Upper lobe of right lung (tissue), 1 donor: ENCODE measurements around the gene CHCHD3. TPM values are rescaled to one million over a fixed set of nuclear protein-coding genes. Genes with fewer than 3 reads are reported as not detected.

ENCODE experiments used
- ATAC-seq: fragments of 200-7000 bp; cut with Tn5 transposase; one replicate; pipeline ENCODE4 v1.9.1; 2020; ENCODE audit warnings: mild to moderate bottlenecking, moderate library complexity
- DNase-seq: peaks from one replicate; pipeline ENCODE4 v3.0.0-alpha.2; 2020
- H3K27ac ChIP-seq: fragments of 200-600 bp; one replicate; pipeline ENCODE4 v1.8.0; 2022
- H3K27me3 ChIP-seq: fragments of 200-600 bp; one replicate; pipeline ENCODE4 v1.8.0; 2022; ENCODE audit warnings: mild to moderate bottlenecking
- H3K36me3 ChIP-seq: fragments of 200-600 bp; one replicate; pipeline ENCODE4 v1.8.0; 2022
- H3K4me1 ChIP-seq: fragments of 200-600 bp; one replicate; pipeline ENCODE4 v1.8.0; 2022
- H3K4me3 ChIP-seq: fragments of 200-600 bp; one replicate; pipeline ENCODE4 v1.8.0; 2022; ENCODE audit warnings: mild to moderate bottlenecking
- H3K9me3 ChIP-seq: fragments of 200-600 bp; one replicate; pipeline ENCODE4 v1.8.0; 2022
- intact Hi-C: fragments of 100-400 bp; cut with DNase I; formaldehyde crosslinking; loops from one replicate; pipeline ENCODE4 v1.11.0; 2022
- total RNA-seq: library from RNA; stranded (reverse); fragmentation: NEBNext Ultra II Directional; extraction: Animal tissue kit (Norgen Biotek cat#: 25700); gene quantifications from one replicate; pipeline ENCODE4 v1.2.1, GENCODE V29; 2021
- TF ChIP-seq, protein P1 (sequence below): fragments of 200-600 bp; IDR thresholded peaks from one replicate; pipeline ENCODE4 v1.8.0; 2022; ENCODE audit warnings: antibody characterized with exemption
- donor health status: DM: no; HTN: yes; CAD: no; lungs with severe emphysema.

The CHCHD3 gene
- total RNA-seq, 1 donor from 2014 or later: 43.0 TPM

DNA sequence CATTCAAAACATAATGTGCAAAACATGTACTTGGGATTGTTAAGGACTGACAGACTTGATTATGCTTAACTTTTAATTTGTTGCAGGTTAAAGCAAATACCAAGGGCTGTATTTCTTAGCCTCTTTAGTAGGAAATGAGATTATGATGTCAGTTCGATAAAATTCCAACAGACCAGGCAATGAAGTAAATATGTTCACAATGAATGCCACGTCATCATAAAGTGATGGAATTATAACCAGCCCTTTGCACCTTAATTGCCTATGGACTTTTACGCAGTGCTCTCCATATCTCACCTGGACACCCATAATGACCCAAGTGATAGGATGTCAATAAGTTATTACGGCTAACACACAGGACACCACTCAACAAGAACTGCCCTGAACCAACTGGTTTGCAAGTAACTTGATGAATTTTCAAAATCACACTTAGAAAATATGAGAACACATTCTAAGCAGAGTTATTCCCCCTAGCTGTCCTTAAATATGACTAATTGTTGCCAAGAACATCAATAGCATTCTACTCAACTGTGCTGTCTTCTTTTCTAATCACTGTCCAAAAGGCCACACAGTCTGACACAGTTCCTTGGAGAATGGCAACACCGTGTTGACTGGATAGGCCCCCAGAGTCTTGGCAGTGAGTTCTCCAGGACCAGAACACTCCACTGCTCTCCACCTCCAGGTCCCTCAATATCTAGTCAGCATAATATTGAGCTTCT, 115.0 kb downstream of the CHCHD3 start:
- H3K4me3 ChIP-seq: no peak overlapping the region
- ATAC-seq: no peak
- no peaks in the 10 kb centered on the region for H3K36me3 ChIP-seq
- H3K27ac ChIP-seq: no peak overlapping the region
- intact Hi-C loops: no loop called here
- TF ChIP-seq, protein P1, sequence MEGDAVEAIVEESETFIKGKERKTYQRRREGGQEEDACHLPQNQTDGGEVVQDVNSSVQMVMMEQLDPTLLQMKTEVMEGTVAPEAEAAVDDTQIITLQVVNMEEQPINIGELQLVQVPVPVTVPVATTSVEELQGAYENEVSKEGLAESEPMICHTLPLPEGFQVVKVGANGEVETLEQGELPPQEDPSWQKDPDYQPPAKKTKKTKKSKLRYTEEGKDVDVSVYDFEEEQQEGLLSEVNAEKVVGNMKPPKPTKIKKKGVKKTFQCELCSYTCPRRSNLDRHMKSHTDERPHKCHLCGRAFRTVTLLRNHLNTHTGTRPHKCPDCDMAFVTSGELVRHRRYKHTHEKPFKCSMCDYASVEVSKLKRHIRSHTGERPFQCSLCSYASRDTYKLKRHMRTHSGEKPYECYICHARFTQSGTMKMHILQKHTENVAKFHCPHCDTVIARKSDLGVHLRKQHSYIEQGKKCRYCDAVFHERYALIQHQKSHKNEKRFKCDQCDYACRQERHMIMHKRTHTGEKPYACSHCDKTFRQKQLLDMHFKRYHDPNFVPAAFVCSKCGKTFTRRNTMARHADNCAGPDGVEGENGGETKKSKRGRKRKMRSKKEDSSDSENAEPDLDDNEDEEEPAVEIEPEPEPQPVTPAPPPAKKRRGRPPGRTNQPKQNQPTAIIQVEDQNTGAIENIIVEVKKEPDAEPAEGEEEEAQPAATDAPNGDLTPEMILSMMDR: no peak
- DNase-seq: no peak
- H3K4me1 ChIP-seq: no peaks in the 10 kb centered on the region
- H3K27me3 ChIP-seq: no peaks in the 10 kb centered on the region
- no peaks in the 10 kb centered on the region for H3K9me3 ChIP-seq

DNA sequence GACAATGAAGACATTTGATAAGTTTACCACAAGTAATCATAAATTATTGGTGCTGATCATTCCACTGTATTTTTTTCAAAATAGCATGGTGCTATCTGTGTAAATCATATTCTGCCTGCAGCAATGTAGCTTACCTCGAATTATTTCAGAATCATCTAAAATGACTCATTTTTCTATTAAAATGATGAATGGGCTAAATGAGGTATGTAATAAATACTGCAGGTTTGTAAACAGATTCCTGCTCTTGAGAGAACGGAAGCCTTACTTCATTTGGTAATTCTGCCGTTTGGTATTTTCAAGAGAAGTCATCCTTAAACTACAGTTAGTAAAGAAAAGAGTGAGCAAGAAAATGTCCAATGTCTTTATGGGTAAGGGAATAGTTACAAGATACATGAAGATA, 115.9 kb downstream of the CHCHD3 start:
- intact Hi-C loops: no loop called here
- ATAC-seq (no peak), DNase-seq (no peak)
- no peaks in the 10 kb centered on the region for H3K4me1 ChIP-seq
- no peaks in the 10 kb centered on the region for H3K27me3 ChIP-seq
- no peaks in the 10 kb centered on the region for H3K9me3 ChIP-seq
- no peak overlapping the region for H3K27ac ChIP-seq
- H3K4me3 ChIP-seq: no peak overlapping the region
- no peaks in the 10 kb centered on the region for H3K36me3 ChIP-seq
- TF ChIP-seq, protein P1: no peak

- Histone ChIP-seq H3K27me3 (no peaks in the 10 kb centered on the region), H3K9me3 (no peaks in the 10 kb centered on the region), H3K4me1 (no peaks in the 10 kb centered on the region), H3K4me3 (no peak overlapping the region), H3K27ac (no peak overlapping the region), H3K36me3 (no peaks in the 10 kb centered on the region)
- DNase-seq: no peak
- ATAC-seq: no peak
- intact Hi-C loops: no loop called here
- TF ChIP-seq, protein P1: no peak
Measured at GRCh38 chr7:132964876-132965275, 117.0 kb downstream of the CHCHD3 start.

GRCh38 chr7:132959891-132960290, 122.0 kb downstream of the CHCHD3 start:
- H3K9me3 ChIP-seq: no peaks in the 10 kb centered on the region
- TF ChIP-seq, protein P1: no peak
- no peak for DNase-seq
- no peaks in the 10 kb centered on the region for H3K36me3 ChIP-seq
- ATAC-seq: no peak
- H3K4me1 ChIP-seq: no peaks in the 10 kb centered on the region
- no peak overlapping the region for H3K4me3 ChIP-seq
- intact Hi-C loops: no loop called here
- no peak overlapping the region for H3K27ac ChIP-seq
- H3K27me3 ChIP-seq: no peaks in the 10 kb centered on the region

DNA sequence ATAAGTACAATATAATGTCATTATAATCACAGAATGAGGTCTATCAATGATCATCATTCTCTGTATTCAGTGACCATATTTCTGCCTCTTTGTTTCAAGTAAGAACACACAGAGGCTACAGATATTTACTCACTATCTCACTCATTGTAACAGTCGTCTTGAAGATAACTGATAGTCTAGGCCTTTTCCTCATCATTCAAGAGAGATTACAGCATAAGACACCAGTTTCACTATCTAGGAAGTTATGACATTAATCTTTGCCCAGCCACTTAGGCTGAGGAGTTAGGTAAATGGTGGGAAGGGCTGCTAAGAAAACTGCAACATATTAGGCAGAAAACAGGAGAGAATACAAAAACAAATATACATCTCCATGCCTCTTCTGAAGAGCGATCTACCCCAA, 125.3 kb downstream of the CHCHD3 start:
- no peaks in the 10 kb centered on the region for H3K27me3 ChIP-seq
- no peak overlapping the region for H3K4me3 ChIP-seq
- no peaks in the 10 kb centered on the region for H3K4me1 ChIP-seq
- H3K36me3 ChIP-seq: no peaks in the 10 kb centered on the region
- no peak overlapping the region for H3K27ac ChIP-seq
- no peak for DNase-seq
- no peaks in the 10 kb centered on the region for H3K9me3 ChIP-seq
- TF ChIP-seq, protein P1: no peak
- no peak for ATAC-seq
- intact Hi-C loops: no loop called here

DNA sequence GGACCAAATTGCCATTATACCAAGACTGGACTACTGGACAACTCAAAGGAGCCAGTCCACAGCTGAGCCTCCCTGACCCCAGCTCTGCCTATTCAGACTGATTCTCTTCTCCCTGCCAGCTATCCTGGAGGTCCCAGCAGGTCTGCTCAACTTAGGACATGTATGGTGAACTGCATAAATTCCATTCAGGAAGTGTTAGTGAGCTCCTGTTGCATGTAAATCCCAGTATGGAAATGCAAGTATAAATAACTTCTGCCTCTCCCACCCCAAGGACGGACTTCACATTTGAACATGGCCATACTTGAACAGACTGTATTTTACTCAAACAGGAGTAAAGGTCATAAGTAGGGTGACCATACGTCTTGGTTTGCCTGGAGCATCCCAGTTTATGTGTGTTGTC, 128.4 kb downstream of the CHCHD3 start:
- intact Hi-C loops: no loop called here
- TF ChIP-seq, protein P1: no peak
- no peaks in the 10 kb centered on the region for H3K4me1 ChIP-seq
- DNase-seq (no peak), ATAC-seq (no peak)
- H3K9me3 ChIP-seq: no peaks in the 10 kb centered on the region
- no peaks in the 10 kb centered on the region for H3K36me3 ChIP-seq
- no peak overlapping the region for H3K4me3 ChIP-seq
- no peaks in the 10 kb centered on the region for H3K27me3 ChIP-seq
- H3K27ac ChIP-seq: no peak overlapping the region
